HG02623 (cell line): ENCODE measurements around the gene SLC40A1.

Source experiments
- ATAC-seq: cut with Tn5 transposase; IDR thresholded peaks from one replicate; pipeline ENCODE4 v1.9.1; 2021; ENCODE audit warnings: moderate library complexity; ENCODE audit not compliant: unreplicated experiment

Gene SLC40A1

DNA sequence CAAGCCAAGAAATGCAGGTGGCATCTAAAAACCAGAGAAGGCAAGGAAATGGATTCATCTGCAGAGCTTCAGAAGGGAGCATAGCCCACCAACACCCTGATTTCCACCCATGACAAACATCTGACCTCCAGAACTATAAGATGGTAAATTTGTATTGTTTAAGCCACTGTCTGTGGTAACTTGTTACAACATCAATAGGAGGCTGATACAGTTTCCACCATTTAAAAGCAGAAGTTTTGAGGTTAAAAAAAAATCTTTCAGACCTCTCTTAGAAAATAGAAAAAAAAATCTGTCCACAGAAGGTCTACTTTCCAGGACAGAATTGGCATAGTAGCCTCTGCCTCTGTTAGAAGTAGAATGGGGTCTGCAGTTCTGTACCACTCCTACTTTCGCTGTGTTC lies 37.2 kb downstream of the SLC40A1 start:
- no peak for ATAC-seq

DNA sequence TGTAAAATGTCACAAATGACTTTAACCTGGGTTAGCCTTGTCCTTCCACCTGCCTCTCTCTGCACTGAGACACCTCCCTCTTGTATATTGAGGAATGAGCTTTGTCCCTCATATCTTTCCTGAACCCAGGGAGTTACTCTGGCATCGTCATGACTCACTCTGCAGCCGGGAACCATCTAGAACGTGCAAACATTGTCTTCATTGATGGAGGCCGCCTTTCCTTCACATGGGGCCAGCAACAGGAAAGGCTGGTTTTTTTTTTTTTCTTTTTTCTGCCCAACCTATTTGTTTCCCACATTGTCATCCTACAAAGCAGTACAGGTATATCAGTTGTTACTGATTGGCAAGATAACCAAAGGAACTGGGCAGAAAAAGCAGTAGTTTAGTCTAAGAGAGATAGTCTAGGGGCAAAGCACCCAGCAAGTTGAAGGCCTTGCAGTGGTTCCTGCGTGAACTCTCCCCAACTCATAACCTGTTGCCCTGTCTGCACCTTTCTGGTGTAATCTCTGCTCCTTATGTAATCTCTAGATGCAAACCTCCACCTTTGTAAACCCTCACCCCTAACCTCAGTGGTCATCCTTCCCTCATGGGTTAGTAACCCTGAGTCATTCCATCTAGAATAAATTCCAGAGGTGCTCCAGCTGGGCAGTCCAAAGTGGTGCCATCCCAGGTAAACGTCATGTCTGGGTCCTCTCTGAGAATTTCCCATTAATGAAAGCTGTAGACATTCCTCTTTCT lies 38.3 kb downstream of the SLC40A1 start:
- ATAC-seq: no peak

- no peak for ATAC-seq
Observed at GRCh38 chr2:189541591-189541990, 39.0 kb downstream of the SLC40A1 start.

DNA sequence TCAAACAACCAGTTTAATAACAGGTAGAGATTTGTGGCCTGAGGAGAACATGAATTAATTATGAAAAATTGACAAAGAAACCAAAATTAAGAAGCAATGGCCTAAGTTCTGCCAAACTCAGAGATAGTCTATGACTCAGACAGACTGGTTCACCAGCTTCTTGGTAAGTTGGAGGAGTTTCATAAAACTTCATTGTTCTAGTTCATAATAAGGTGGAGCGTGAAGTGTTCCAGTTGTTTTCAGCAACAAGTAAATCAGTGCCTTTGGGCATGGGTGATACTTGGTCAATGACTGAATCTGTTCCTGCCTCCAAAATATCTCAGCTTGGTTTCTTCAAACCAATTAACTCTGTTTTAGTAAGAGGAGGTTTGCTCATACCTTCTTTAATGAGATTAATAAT lies 40.0 kb downstream of the SLC40A1 start:
- no peak for ATAC-seq

DNA sequence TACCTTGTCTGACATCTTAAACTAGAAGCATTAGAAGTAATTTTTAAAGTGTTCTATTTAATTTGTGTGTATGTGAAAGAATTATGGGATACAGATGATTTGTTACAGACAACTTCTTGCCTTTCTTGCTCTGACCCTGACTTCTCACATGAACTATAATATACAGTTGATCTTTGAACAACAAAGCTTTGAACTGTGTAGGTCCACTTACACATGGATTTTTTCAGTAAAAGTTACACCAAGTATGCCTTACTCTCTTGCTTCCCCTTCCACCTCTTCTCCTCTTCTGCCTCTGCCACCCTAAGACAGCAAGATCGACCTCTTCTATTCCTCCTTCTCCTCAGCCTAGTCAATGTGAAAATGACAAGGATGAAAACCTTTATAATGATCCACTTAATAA lies 42.2 kb downstream of the SLC40A1 start:
- ATAC-seq: no peak

GRCh38 chr2:189536830-189537229 lies 43.8 kb downstream of the SLC40A1 start:
- no peak for ATAC-seq

- no peak for ATAC-seq
Observed at GRCh38 chr2:189534854-189535832, 45.4 kb downstream of the SLC40A1 start.

- no peak for ATAC-seq
Observed at GRCh38 chr2:189533288-189534035, 47.1 kb downstream of the SLC40A1 start.

GRCh38 chr2:189530965-189531637 lies 49.5 kb downstream of the SLC40A1 start:
- ATAC-seq: no peak

- ATAC-seq: no peak
Observed at GRCh38 chr2:189528617-189529016, 52.0 kb downstream of the SLC40A1 start.

DNA sequence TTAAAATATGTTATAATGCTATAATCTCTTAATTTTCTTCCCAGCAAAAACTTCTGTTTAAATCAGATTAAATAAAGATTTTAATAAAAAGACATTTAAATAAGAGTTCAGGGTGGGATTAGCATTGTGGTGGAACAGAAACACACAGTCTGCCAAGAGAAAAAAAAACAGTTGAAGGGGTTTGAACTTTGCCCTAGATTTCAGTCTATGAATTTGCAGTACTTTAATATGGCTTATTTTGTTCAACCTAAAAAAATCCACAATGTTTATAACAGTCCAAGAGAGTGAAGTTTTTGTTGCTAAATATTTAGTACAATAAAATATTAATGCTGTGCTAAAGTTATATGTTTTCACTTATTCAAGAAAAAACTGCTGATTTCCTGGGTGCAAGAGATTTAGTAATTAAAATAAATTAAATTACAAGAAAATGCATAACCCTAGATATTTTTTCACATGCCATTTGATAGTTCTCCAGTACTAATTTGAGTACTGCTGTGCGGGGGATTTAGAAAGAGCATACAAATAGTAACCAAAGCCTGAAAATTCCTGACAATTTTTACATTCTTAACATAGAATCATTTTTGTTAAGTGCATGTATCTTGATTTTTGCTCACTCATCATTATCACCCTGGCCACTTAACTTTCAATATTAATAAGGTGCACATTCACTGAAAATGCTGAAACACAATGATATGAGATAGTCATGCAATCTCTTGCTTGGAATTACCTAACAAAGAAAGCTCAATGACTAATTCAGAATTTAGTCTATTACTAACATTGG lies 52.6 kb downstream of the SLC40A1 start:
- ATAC-seq: no peak

DNA sequence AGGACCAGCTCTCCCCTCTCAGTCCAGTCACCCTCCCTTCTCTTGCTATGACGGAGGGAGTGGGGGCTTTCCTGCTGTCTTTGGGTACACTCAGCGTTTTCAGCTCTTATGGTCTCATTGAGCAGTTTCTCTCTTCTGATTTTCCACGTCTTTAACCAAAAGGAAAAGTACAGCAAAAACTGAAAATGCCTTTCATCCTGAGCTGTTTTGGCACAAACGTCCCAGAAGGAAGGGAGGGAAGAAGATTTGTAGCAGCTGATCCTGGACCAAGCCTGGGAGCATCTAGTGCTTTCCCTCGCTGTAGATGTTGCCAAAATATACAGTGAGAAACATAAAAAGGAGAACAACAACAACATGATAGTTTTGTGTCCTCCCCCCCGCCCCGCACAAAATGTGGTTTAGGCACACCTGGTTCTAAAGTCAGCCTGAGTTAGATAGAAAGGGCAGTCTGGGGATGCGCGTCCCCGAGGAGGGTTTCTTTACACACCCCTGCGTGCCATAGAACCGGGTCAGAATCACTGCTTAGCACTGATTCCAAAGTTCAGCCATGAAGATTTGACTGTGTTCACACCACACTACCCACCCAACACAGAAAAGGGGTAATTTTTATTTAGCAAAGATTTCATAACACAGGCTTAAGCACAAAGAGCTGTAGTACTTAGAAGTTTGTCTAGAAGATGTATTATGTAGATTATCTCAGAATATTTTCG lies 53.4 kb downstream of the SLC40A1 start:
- no peak for ATAC-seq

- no peak for ATAC-seq
Observed at GRCh38 chr2:189526241-189526640, 54.3 kb downstream of the SLC40A1 start.

- no peak for ATAC-seq
Observed at GRCh38 chr2:189524746-189525145, 55.8 kb downstream of the SLC40A1 start.

GRCh38 chr2:189522435-189523151 lies 58.0 kb downstream of the SLC40A1 start:
- ATAC-seq: no peak

DNA sequence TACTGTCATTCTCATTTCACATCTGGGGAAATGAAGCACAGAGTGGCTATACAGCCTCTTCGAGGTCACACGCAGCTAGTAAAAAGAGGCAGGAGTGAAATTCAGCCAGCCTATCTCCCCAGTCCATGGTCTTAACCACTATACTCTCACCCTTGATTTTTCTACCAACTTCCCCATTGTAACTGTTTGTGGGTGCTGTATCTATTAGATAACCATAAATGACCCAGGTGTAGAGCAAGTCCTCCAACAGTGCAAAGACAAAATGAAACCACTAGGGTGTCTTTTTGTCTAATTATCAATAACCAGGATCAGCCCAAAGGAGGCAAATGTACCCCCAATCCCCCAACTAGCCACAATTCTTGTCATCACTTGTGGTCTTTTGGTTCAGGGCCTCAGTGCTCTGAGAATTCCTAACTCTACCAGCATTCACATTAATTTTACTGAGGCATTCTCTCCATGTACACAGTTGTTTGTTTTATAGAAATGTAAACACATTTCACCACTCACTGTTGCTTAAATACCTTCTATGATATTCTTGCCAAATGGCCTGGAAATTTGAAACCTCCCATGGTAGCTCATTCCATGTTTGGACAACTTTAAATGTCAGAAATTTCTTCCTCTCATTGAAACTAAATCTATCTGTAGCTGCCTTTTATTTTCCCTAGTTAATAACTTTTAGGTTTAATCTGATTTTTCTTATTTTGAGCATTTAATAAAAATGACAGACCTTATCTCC lies 58.7 kb downstream of the SLC40A1 start:
- ATAC-seq: no peak

DNA sequence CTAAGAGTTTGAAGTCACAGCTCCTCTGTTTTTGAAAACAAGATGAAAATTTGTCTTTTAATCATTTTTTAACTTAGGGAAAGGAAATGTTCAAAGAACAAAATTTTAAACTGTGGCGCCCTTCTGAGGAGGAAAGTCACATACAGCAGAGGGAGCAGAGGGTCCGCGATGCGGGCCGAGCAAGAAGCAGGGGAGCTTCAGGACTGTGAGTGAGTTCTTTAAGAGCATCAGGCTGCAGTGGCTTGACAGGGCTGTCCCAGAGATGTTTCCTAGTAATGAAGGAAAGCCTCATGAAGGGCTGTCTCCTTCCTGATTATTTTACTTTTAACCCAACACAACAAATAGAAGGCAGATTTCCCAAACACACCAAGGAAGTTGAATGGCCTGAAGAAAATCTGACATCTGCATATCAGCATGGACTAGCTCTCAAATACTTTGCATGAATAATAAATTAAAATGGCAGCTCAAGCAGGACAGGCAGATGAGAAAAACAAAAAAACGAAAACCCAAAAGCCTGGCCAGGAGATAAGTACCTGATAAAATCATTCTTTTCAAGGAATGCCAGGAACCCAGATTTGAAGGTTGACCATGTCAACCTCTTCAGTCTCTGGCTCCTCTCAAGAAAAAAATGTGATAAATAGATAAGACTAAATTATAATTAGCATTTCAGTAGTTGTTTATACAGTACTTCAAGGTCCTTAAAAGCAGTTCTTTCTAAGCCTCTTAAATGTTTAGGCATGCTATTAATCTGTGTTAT lies 60.8 kb downstream of the SLC40A1 start:
- no peak for ATAC-seq
